CD14-positive monocyte (primary cell): ENCODE measurements around the gene MYZAP. TPM values are rescaled to one million over a fixed set of nuclear protein-coding genes. Genes with fewer than 3 reads are reported as not detected.

Experiments
- DNase-seq, 3 donors: peaks; one replicate each; pipeline ENCODE4 v3.0.0-alpha.2; 2011 to 2022
- H2AFZ ChIP-seq: 2 replicates; pipeline ENCODE4 v1.6.0; 2012; ENCODE audit warnings: mild to moderate bottlenecking, low read depth, low read length, inconsistent platforms; ENCODE audit not compliant: insufficient read depth, poor library complexity, severe bottlenecking
- H3K27ac ChIP-seq, 2 donors: 1 replicate in 1 of 2; 2 replicates in 1 of 2; pipeline ENCODE4 v1.5.1; 2012 to 2013; ENCODE audit warnings: low read length in 2 of 2, control low read depth in 1 of 2, inconsistent platforms in 1 of 2, low read depth in 1 of 2, mild to moderate bottlenecking in 1 of 2
- H3K27me3 ChIP-seq, 2 donors: one replicate each; pipeline versions ENCODE4 v1.6.0 to v1.6.1; 2011 to 2013; ENCODE audit warnings: low read length in 2 of 2; ENCODE audit not compliant: control insufficient read depth in 2 of 2, insufficient read depth in 2 of 2
- H3K36me3 ChIP-seq, 2 donors: replicated peaks in 1 of 2; 1 replicate in 1 of 2; 2 replicates in 1 of 2; pipeline versions ENCODE4 v1.5.1 to v1.6.1; 2012 to 2013; ENCODE audit warnings: low read length in 2 of 2, control low read depth in 1 of 2, inconsistent platforms in 1 of 2, mild to moderate bottlenecking in 1 of 2; ENCODE audit not compliant: insufficient read depth in 2 of 2, control insufficient read depth in 1 of 2
- H3K4me1 ChIP-seq, 2 donors: 1 replicate in 1 of 2; 2 replicates in 1 of 2; pipeline versions ENCODE4 v1.5.1 to v1.6.1; 2012 to 2013; ENCODE audit warnings: low read length in 2 of 2, control low read depth in 1 of 2, inconsistent platforms in 1 of 2, mild to moderate bottlenecking in 1 of 2, moderate library complexity in 1 of 2; ENCODE audit not compliant: insufficient read depth in 2 of 2, control insufficient read depth in 1 of 2
- H3K4me2 ChIP-seq: replicated peaks from 2 replicates; pipeline ENCODE3; 2012; ENCODE audit warnings: low read length, moderate library complexity, mild to moderate bottlenecking; ENCODE audit not compliant: poor library complexity, severe bottlenecking; ENCODE audit errors: extremely low read depth
- H3K4me3 ChIP-seq, 3 experiments: fragments of 200-600 bp in 1 of 3; sonication (generic) in 1 of 3; replicated peaks in 1 of 3; 1 replicate in 2 of 3; 2 replicates in 1 of 3; pipeline ENCODE4 v1.5.1; 2011 to 2013; ENCODE audit warnings: low read length in 3 of 3, mild to moderate bottlenecking in 3 of 3, control low read depth in 2 of 3, low read depth in 2 of 3, inconsistent platforms in 1 of 3, moderate library complexity in 1 of 3
- H3K79me2 ChIP-seq: 2 replicates; pipeline ENCODE4 v1.6.0; 2012; ENCODE audit warnings: mild to moderate bottlenecking, control low read depth, inconsistent platforms, low read length, moderate library complexity; ENCODE audit not compliant: insufficient read depth
- H3K9ac ChIP-seq: 2 replicates; pipeline ENCODE4 v1.6.0; 2017; ENCODE audit warnings: low read length, mild to moderate bottlenecking; ENCODE audit not compliant: insufficient read depth, poor library complexity, severe bottlenecking
- H3K9me3 ChIP-seq, 2 donors: replicated peaks in 1 of 2; 1 replicate in 1 of 2; 2 replicates in 1 of 2; pipeline versions ENCODE4 v1.5.1 to v1.6.1; 2012 to 2013; ENCODE audit warnings: low read length in 2 of 2, control low read depth in 1 of 2; ENCODE audit not compliant: control insufficient read depth in 1 of 2, insufficient read depth in 1 of 2
- H4K20me1 ChIP-seq: 2 replicates; pipeline ENCODE4 v1.6.0; 2012; ENCODE audit warnings: mild to moderate bottlenecking, low read length, control low read depth, moderate library complexity; ENCODE audit not compliant: insufficient read depth
- H3K27ac Mint-ChIP-seq, 7 donors: one replicate each; pipeline ENCODE4 v1.8.0; 2020; ENCODE audit warnings: mild to moderate bottlenecking in 7 of 7, mixed read lengths in 7 of 7, moderate library complexity in 6 of 7, inconsistent platforms in 2 of 7
- H3K27me3 Mint-ChIP-seq, 3 donors: one replicate each; pipeline ENCODE4 v1.8.0; 2021 to 2022; ENCODE audit warnings: low read depth in 3 of 3, mild to moderate bottlenecking in 3 of 3, mixed read lengths in 3 of 3, moderate library complexity in 3 of 3, inconsistent platforms in 1 of 3
- H3K36me3 Mint-ChIP-seq, 2 donors: one replicate each; pipeline ENCODE4 v1.8.0; 2020; ENCODE audit warnings: mixed read lengths in 2 of 2, inconsistent platforms in 1 of 2, mild to moderate bottlenecking in 1 of 2
- H3K4me1 Mint-ChIP-seq: one replicate; pipeline ENCODE4 v1.8.0; 2020; ENCODE audit warnings: mild to moderate bottlenecking, mixed read lengths
- H3K4me3 Mint-ChIP-seq, 2 donors: one replicate each; pipeline ENCODE4 v1.8.0; 2020; ENCODE audit warnings: mild to moderate bottlenecking in 2 of 2, mixed read lengths in 2 of 2, moderate library complexity in 1 of 2
- H3K9me3 Mint-ChIP-seq, 7 donors: one replicate each; pipeline ENCODE4 v1.8.0; 2020 to 2022; ENCODE audit warnings: mixed read lengths in 7 of 7, mild to moderate bottlenecking in 6 of 7, moderate library complexity in 6 of 7, inconsistent platforms in 2 of 7
- WGBS: methylation state at CpG from one replicate; pipeline ENCODE4 v1.1.5; 2013; ENCODE audit warnings: missing lambda C conversion rate; ENCODE audit not compliant: insufficient coverage; 5-methylcytosine and 5-hydroxymethylcytosine counted together
- intact Hi-C, 2 donors: fragments of 100-400 bp; cut with micrococcal nuclease; formaldehyde crosslinking; loops; one replicate each; pipeline versions ENCODE4 v1.15.0 to v1.15.1; 2023
- polyA minus RNA-seq: library from RNA; depleted of rRNA, polyadenylated mRNA; stranded (reverse); fragments of >200 nt; gene quantifications from 2 replicates; pipeline ENCODE4 v1.2.3, GENCODE V29; 2012
- polyA plus RNA-seq, 3 donors: library from polyadenylated mRNA; depleted of rRNA in 1 of 3; unstranded in 2 of 3; stranded (reverse) in 1 of 3; fragments of 300-500 nt in 2 of 3; fragments of >200 nt in 1 of 3; fragmentation: Illumina TruSeq in 2 of 3; gene quantifications; 1 replicate in 2 of 3; 2 replicates in 1 of 3; pipeline ENCODE4 v1.2.3, GENCODE V29; 2012 to 2021
- total RNA-seq, 12 experiments: library from RNA in 1 of 12; stranded (reverse) in 1 of 12; fragments of 120-200 nt in 1 of 12; gene quantifications; one replicate each; pipeline ENCODE4 v1.2.4 and lab custom pipeline; 2013 to 2026; ENCODE audit warnings: mixed read lengths in 6 of 12, inconsistent platforms in 1 of 12
- TF ChIP-seq, protein P1 (sequence below): fragments of 200-600 bp; IDR thresholded peaks from one replicate; pipeline ENCODE4 v1.8.0; 2022; ENCODE audit warnings: antibody characterized with exemption, mild to moderate bottlenecking

Gene MYZAP, protein sequence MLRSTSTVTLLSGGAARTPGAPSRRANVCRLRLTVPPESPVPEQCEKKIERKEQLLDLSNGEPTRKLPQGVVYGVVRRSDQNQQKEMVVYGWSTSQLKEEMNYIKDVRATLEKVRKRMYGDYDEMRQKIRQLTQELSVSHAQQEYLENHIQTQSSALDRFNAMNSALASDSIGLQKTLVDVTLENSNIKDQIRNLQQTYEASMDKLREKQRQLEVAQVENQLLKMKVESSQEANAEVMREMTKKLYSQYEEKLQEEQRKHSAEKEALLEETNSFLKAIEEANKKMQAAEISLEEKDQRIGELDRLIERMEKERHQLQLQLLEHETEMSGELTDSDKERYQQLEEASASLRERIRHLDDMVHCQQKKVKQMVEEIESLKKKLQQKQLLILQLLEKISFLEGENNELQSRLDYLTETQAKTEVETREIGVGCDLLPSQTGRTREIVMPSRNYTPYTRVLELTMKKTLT
- 0.79 TPM for total RNA-seq (2013)
- polyA plus RNA-seq (under 1 TPM in 2 of 3 donors, not detected in 1; 0.12 to 0.13 TPM), polyA minus RNA-seq (not detected in 2 replicates), total RNA-seq (lab: John Stamatoyannopoulos, UW) (0 to 0.60 (median 0) reads per million in 11 experiments)

DNA sequence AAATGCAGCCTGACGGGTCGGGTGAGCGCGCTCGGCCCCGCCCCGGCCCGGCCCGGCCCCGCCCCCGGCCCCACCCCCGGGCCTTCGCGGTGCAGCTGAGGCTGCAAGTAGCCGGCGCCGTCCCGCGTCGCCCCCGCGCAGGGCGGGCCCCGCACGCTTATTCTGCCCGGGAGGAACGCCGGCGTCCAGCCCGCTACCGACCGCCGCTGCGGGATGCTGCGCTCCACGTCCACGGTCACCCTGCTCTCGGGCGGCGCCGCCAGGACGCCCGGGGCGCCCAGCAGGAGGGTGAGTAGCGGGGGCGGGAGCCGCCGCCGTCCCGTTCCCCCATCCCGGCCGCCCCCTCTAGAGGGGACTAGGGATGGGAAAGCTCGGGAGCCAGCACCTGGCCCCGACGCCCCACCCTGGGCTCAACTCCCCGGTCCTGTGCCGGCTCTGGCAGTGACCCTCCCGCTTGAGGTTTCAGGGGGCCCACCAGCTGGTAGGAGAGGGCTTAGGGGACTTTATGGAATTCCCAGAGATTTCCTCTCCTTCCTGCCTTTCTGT, at the start of gene MYZAP:
TSS of gene MYZAP (plus strand) at position 83 of the 546 bp plus-strand sequence. CDS start at position 214, 131 bp downstream.
- intact Hi-C loops: no loop called here

DNA sequence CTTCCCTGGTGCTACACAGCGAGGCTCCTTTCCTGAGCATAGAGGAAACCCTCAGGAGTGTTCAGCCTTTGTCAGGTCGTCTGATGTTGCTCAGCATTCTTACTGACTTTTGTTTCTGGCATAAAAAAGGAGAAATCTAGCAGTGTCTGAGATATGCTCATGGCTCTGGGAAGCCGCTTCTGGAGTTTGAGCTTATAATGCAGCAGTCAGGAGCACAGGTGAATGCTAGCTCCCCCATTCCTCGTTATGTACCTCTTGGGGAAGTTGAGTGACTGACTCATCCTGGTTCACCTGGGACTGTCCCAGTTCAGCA, 49.2 kb upstream of the MYZAP start:
- no peaks in the 10 kb centered on the region for H3K27me3 ChIP-seq
- H3K9ac ChIP-seq: no peak overlapping the region
- no peak for DNase-seq
- Mint-ChIP-seq H3K27me3 (peaks cover 0 to 3% (median 2%) of the 10 kb centered on the region in 3 donors), H3K4me3 (no peak overlapping the region), H3K36me3 (no peaks in the 10 kb centered on the region), H3K4me1 (no peaks in the 10 kb centered on the region), H3K27ac (no peak overlapping the region), H3K9me3 (peaks cover 0 to 6% (median 0%) of the 10 kb centered on the region in 7 donors)
- no peaks in the 10 kb centered on the region for H3K36me3 ChIP-seq
- intact Hi-C loops: loop anchor here in 1 of 2 donors (5.0 kb wide), 1 partner anchor 200 kb away; no protein-coding TSS in a partner anchor
- no peaks in the 10 kb centered on the region for H3K9me3 ChIP-seq
- H2AFZ ChIP-seq: no peak overlapping the region
- H3K27ac ChIP-seq: no peak overlapping the region
- TF ChIP-seq, protein P1, sequence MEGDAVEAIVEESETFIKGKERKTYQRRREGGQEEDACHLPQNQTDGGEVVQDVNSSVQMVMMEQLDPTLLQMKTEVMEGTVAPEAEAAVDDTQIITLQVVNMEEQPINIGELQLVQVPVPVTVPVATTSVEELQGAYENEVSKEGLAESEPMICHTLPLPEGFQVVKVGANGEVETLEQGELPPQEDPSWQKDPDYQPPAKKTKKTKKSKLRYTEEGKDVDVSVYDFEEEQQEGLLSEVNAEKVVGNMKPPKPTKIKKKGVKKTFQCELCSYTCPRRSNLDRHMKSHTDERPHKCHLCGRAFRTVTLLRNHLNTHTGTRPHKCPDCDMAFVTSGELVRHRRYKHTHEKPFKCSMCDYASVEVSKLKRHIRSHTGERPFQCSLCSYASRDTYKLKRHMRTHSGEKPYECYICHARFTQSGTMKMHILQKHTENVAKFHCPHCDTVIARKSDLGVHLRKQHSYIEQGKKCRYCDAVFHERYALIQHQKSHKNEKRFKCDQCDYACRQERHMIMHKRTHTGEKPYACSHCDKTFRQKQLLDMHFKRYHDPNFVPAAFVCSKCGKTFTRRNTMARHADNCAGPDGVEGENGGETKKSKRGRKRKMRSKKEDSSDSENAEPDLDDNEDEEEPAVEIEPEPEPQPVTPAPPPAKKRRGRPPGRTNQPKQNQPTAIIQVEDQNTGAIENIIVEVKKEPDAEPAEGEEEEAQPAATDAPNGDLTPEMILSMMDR: peak; percentile 47
- H3K4me2 ChIP-seq: no peak overlapping the region
- H3K79me2 ChIP-seq: no peaks in the 10 kb centered on the region
- no peaks in the 10 kb centered on the region for H3K4me1 ChIP-seq
- no peak overlapping the region for H3K4me3 ChIP-seq
- no peaks in the 10 kb centered on the region for H4K20me1 ChIP-seq
- 14% methylated on average over 3 of the region's 4 CpGs for WGBS

More for the DNA sequence above, at the start of gene MYZAP:
- Mint-ChIP-seq H3K4me1 (peaks cover 39% of the 10 kb centered on the region), H3K27me3 (peaks cover 25 to 33% (median 30%) of the 10 kb centered on the region in 3 donors), H3K9me3 (peaks cover 0 to 10% (median 0%) of the 10 kb centered on the region in 7 donors), H3K36me3 (peaks cover 0 to 6% of the 10 kb centered on the region in 2 donors), H3K4me3 (peak within 1 kb of the TSS; percentile 69 to 80), H3K27ac (no peak within 1 kb of the TSS)
- Histone ChIP-seq H4K20me1 (no peaks in the 10 kb centered on the region), H2AFZ (peak within 1 kb of the TSS; percentile 28), H3K27ac (no peak within 1 kb of the TSS), H3K4me1 (peaks cover 9 to 20% of the 10 kb centered on the region in 2 donors), H3K27me3 (peaks cover 16 to 22% of the 10 kb centered on the region in 2 donors), H3K9ac (peak within 1 kb of the TSS; percentile 27), H3K4me3 (peak within 1 kb of the TSS in 1 of 3 experiments; percentile 60), H3K36me3 (no peaks in the 10 kb centered on the region), H3K79me2 (no peaks in the 10 kb centered on the region), H3K9me3 (no peaks in the 10 kb centered on the region), H3K4me2 (peak within 1 kb of the TSS; percentile 66)
- TF ChIP-seq, protein P1: no peak
- peak in 1 of 3 donors; percentile 11 for DNase-seq
- WGBS: 3% methylated on average over 52 of the region's 58 CpGs
